ENCODE results near the gene UPP2.

- TF ChIP-seq POLR2A (IDR thresholded peaks at IDR 0.05) (no peak), CTCF (IDR thresholded peaks at IDR 0.05) (no peak)
Observed at GRCh38 chr2:158098178-158098577, 3.5 kb upstream of the UPP2 start.

All from uterus (tissue), 2 donors.